ENCODE data around the gene PGA3.
"Not testable (repeated sequence)": the region's sequence is repeated elsewhere in the genome, so short reads cannot be mapped to it uniquely, and the experiment has no call there.

Gene PGA3

DNA sequence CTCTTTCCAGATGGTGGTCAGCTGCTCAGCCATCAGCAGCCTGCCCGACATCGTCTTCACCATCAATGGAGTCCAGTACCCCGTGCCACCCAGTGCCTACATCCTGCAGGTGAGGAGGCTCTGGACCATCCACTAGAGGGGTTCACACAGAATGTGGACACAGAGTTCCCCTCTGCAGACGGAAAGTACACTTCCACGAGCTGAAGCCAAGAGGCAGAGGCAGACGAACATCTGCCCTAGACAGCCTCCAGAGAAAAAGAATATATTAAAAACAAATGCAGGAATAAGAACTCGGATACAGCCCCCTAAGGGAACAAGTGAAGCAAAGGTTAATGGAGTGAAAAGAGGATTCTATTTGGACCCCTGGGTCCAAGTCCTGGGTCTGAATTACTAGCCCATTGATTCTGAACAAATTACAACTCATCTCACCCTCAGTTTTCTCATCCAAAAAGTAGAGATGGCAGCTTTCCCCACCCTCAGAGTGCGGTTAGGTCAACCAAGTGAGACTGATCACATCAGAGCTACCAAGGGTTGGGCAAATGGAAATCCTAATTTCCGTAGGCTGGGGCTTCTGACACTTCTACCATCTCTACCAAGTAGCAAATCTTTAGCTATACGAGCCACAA lies 8.1 kb downstream of the PGA3 start:
- not testable (repeated sequence) for DNase-seq

DNA sequence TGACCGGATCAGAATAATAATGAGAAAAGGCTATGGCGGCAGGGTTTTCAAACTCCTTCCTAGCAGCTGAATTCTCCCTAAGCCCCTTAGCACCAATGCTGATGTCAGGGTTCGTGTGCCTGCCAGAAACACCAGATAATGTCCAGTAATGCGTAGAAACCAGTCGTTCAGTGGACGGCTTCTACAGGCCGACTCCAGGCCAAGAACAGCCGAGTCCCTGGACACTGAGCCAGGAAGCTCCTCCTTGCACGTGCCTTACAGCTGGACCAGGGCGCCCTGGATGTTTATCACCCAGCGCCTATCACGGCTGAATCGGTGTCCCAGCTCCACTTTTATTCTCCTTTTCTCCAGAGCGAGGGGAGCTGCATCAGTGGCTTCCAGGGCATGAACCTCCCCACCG lies 8.9 kb downstream of the PGA3 start:
- not testable (repeated sequence) for DNase-seq

- DNase-seq: not testable (repeated sequence)
These were observed 10.5 kb downstream of the PGA3 start for GRCh38 chr11:61213711-61214324.

- not testable (repeated sequence) for DNase-seq
These were observed 15.0 kb downstream of the PGA3 start for GRCh38 chr11:61218306-61218705.

DNA sequence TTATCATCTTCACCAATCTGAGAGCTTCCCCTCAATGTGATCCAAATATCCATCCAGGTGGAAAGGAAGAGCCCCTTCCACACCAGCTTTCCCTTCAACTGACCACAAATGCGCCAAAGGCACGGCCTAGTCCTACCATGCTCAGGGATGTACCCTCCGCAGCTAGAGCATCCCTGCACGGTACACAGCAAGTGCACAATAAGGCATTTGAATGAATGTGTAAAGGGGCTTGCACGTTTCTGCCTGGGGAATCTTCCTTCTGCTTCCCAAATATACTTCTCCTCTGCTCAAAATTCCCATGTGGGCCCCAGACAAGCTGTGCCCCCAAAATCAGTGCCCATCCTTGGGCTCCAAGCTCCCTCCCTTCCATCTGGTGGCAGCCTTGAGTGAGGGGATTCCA lies 15.7 kb downstream of the PGA3 start:
- not testable (repeated sequence) for DNase-seq

GRCh38 chr11:61222047-61222446 lies 18.7 kb downstream of the PGA3 start, which contains the start of gene PGA4:
Gene PGA4 (plus strand): TSS chr11:61222347. CDS start chr11:61222401, 54 bp downstream.
- not testable (repeated sequence) for DNase-seq

GRCh38 chr11:61222692-61223091 lies 19.4 kb downstream of the PGA3 start:
- DNase-seq: not testable (repeated sequence)

- not testable (repeated sequence) for DNase-seq
These were observed 23.3 kb downstream of the PGA3 start for GRCh38 chr11:61226457-61227137.

- DNase-seq: not testable (repeated sequence)
These were observed 26.1 kb downstream of the PGA3 start for GRCh38 chr11:61229458-61229857.

GRCh38 chr11:61231033-61231432 lies 27.7 kb downstream of the PGA3 start:
- not testable (repeated sequence) for DNase-seq

- DNase-seq: not testable (repeated sequence)
These were observed 28.3 kb downstream of the PGA3 start for GRCh38 chr11:61231585-61231984.

DNA sequence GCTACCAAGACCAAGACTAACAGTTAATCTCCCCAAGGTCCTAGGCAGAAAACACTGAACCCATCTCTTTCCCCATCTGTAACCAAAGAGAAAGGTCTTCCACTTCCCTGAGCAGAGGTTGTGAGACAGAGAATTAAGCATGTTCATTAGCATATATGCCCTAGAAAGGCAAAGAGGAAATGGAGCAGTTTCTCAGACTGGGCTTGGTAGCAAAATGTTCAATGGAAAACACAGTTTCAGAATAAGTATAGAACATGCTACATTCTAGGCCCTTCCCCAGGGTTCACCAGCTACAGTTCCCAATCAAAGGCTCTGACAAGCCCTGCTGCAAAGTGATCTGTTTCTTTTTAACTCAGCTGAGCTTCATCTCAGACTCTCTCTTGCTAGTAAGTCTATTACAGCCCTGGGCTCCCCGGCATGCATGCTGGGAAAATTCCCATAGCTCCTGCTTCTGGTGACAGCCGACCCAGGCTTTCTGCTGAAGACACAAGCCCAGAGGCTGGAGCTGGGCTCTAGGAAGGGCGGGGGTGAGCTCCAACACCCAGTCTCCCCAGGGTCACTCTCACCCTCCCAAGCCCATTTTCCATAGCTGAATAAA lies 29.3 kb downstream of the PGA3 start:
- DNase-seq: not testable (repeated sequence)

DNA sequence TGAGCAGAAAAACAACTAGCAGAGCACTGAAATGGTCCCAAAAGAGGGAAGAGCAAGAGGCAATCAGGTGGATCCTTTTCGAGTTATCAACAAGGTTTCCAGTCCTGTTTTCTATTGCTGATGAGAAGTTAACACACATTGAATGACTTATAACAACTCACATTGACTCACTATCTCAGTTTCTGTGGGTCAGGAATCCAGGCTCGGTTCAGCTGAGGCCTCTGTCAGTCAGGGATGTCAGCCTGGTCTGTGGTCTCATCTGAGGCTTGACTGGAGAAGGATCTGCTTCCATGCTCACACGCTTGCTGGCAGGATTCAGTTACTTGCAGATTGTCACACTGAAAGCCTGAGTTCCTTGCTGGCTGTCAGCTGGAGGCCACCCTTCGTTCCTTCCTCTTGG lies 33.8 kb downstream of the PGA3 start:
- DNase-seq: not testable (repeated sequence)

- DNase-seq: not testable (repeated sequence)
These were observed 37.0 kb downstream of the PGA3 start for GRCh38 chr11:61240288-61240687.

DNA sequence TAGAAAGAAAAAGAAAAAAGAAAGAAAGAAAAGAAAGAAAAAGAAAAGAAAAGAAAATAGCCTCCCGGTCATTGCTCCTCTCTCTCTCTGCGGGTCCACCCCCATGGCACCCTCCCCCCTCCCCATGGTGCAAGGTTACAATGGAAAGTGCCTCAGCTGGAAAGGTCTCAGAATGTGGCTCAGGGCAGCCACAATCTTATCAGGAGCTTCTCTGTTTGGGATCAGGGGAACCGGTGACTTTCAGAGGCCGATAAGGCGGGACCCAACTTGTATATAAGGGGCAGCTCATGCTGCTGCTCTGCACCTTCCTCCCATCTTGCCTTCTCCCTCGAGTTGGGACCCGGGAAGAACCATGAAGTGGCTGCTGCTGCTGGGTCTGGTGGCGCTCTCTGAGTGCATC lies 37.6 kb downstream of the PGA3 start, which contains the start of gene PGA5:
PGA5 (plus strand) TSS at position 301 of the 400 bp plus-strand sequence; CDS start at position 353, 52 bp downstream.
- DNase-seq: not testable (repeated sequence)

- not testable (repeated sequence) for DNase-seq
These were observed 38.2 kb downstream of the PGA3 start for GRCh38 chr11:61241526-61241925.

DNA sequence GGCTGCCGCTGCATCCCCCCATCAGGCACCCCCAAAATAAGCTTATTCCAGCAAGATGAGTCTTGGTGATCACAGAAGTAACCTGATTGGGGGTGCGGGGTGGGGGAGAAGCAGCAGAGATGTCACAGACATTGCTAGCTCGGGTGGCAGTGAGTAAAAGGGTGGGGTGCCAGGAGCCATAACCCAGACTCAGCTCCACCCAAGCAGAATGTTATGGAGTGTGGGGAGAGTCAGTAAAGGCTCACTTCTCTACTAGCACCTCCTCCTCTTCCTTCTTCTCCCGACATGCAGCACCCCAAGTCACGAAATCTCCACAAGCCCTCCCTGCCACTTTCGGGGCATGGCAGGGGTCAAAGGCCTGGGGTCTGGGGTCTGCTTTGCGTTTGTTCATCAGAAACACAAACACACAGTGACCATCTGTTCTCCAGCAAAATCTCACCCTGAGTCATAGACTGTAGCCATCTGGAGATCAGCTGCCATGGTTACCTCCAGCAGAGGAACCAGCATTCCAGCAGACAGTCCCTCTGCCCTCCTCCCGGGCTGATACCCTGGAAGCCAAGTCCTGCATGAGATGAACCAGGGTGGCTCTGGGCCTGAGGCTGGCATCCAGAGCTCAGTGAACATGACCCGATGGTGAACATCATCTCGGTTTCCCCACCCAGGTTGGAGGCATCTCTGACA lies 42.1 kb downstream of the PGA3 start:
- not testable (repeated sequence) for DNase-seq

DNA sequence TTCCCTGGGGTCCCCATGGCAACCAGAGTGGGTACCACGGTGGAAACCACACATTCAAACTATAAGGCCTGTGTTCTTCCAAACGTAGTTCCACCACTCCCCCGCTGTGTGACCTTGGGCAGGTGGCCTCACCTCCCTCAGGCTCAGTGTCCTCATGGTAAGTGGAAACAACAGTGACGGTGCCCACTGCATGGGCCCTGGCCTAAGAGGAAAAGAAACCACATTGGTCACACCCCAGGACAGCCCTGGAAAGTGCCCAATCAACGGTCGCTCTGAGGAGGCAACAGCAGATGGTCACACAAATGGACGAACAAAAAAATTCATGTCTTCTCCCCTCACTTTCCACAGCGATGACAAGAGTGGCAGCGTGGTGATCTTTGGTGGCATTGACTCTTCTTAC lies 44.8 kb downstream of the PGA3 start:
- not testable (repeated sequence) for DNase-seq

GRCh38 chr11:61249201-61249600 lies 45.9 kb downstream of the PGA3 start:
- DNase-seq: not testable (repeated sequence)

DNA sequence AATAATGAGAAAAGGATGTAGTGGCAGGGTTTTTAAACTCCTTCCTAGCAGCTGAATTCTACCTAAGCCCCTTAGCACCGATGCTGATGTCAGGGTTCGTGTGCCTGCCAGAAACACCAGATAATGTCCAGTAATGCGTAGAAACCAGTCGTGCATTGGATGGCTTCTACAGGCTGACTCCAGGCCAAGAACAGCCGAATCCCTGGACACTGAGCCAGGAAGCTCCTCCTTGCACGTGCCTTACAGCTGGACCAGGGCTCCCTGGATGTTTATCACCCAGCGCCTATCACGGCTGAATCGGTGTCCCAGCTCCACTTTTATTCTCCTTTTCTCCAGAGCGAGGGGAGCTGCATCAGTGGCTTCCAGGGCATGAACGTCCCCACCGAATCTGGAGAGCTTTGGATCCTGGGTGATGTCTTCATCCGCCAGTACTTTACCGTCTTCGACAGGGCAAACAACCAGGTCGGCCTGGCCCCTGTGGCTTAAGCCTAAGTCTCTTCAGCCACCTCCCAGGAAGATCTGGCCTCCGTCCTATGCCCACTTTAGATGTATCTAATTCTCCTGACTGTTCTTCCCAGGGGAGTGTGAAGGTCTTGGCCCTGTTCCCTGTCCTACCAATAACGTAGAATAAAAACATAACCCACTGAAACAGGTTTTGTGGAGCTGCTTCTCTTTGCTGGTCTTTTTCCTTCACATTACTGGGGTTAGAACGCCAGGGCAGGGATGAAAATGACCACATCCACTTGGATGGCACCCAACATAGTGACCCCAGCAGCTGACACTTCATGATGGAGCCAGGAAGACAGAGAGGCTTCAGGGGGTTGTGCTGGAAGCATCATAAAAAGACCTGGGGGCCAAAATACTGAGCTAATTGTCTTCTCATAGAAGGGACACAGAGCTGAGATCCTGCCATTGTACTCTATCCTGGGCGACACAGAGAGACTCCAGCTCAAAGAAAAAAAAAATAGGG lies 47.8 kb downstream of the PGA3 start:
- not testable (repeated sequence) for DNase-seq

DNA sequence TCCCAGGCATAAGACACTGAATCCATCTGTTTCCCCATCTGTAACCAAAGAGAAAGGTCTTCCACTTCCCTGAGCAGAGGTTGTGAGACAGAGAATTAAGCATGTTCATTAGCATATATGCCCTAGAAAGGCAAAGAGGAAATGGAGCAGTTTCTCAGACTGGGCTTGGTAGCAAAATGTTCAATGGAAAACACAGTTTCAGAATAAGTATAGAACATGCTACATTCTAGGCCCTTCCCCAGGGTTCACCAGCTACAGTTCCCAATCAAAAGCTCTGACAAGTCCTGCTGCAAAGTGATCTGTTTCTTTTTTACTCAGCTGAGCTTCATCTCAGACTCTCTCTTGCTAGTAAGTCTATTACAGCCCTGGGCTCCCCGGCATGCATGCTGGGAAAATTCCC lies 49.0 kb downstream of the PGA3 start:
- DNase-seq: not testable (repeated sequence)

Measured in NCI-H2029 treated with DMSO at 0.1 percent for 48 hours (cell line).